GM19238 (cell line): Measurements from ENCODE around the gene TTLL9.

ENCODE experiments used
- DNase-seq: peaks from one replicate; pipeline ENCODE4 v3.0.0; 2011; ENCODE audit warnings: low spot score; ENCODE audit not compliant: insufficient read length

The TTLL9 gene

DNA sequence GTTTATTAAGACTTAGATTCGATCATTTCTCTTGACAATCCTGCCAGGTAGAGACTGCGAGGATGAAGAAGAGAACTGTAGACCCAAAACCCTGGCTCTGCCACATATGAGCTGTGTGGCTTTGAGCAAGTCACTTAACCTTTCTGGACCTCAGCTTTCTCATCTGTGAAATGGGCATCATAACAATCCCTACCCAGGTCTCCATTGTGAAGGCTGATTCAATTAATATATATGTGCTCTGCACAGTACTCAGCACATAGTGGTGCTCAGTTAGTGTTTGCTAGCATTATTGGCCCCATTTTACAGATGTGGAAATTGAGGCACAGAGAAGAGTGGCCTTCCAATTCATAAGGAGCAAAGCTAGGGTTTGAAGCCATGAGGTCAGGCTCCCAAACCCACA is 105.4 kb downstream of the TTLL9 start:
- DNase-seq, result no peak

- no peak for DNase-seq
Measured at GRCh38 chr20:31977080-31977479, 106.6 kb downstream of the TTLL9 start.

DNA sequence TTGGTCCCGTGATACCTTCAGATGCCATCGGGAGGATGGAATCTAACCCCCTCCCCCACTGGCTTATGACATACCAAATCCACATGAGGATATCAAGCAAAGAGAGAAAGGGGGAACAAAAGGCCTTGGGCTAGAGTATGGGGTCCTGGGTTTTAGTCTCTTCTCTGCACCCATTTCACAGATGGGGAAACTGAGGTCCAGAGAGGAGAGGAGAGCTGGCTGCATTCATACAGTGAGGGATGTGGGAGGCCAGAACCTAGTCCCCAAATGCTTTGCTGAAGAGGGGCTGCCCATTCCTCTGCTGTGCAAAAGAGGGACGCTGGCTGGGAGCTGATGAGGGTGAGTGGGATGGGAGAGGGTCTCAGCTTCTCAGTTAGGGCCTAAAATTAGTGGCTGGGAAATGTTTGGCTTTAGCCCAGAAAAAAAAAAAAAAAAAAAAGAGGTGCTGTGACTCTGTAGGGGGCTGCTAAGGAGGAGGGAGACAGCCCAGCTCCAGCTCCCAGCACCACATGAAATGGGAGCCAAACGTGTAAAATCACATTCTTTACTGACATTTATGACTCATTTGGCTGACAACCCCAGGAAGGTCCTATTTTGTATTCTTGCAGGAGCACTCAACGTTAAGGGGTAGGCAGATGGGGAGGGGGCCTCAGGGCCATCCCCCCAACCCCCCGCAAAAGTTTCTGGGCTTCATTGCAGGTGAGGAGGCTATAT is 109.4 kb downstream of the TTLL9 start:
- no peak for DNase-seq

DNA sequence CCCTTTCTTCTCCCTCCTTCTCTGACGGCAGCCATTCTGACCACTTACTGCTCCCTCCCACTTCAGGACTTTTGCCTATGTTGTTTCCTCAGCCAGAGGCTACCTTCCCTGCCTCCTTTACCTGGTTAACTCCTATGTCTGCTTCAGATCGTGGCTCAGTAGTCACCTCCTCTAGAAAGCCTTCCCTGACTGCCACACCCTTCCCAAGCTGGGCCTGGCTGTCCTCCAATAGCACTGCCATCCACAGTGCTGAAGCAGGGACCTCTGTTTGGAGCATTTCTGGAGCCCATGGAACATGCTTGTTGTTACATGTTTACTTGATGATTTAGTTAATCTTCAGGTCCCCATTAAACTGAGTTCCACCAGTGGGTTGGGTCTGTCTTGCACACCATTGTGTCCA is 111.3 kb downstream of the TTLL9 start:
- DNase-seq, result no peak

GRCh38 chr20:31984981-31985471 is 114.6 kb downstream of the TTLL9 start:
- DNase-seq, result no peak

DNA sequence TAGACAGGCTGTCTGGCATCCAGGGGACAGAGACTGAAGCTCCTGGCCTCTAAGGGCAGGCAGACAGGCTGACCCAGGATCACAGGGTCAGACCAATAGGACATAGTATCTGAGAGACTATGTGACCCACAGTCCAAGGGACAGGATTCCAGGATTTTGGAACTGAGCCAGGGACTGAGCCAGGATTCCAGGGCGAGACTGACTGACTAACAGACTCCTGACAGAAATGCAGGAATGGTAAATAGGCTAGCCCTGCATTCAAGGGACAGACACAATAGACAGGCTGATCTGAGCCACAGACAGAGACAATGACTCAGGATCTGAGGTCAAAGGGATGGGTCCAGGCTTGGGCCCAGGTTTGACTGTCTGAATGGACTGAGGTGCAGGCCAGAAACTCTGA is 117.3 kb downstream of the TTLL9 start:
- DNase-seq, result no peak

GRCh38 chr20:31988430-31989015 is 118.1 kb downstream of the TTLL9 start:
- no peak for DNase-seq

DNA sequence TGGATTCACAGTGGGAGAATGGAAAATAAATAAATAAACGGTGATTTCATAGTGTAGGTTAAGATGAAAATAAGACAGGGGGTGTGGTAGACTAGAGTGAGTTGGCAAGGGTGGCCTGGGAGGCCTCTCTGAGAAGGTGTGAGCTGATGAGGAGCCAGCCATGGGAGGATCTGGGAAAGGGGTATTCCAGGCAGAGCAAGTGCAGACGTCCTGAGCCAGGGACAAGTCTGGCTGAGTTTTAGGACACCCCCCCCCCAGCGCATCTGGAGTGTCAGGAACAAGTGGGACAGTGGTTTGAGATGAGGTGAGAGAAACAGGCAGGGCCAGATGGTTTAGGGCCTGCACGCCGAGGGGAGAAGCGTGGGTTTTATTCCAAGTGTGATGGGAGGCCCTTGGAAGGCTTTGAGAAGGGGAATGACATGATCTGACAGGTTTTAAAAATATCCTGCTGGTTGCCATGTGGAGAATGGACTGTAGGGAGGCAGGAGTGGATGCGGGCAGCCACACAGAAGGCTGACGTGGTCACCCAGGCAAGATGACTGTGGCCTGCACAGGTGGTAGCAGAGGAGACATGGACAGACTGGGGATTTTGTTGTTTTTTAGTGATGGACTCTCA is 118.7 kb downstream of the TTLL9 start:
- no peak for DNase-seq

DNA sequence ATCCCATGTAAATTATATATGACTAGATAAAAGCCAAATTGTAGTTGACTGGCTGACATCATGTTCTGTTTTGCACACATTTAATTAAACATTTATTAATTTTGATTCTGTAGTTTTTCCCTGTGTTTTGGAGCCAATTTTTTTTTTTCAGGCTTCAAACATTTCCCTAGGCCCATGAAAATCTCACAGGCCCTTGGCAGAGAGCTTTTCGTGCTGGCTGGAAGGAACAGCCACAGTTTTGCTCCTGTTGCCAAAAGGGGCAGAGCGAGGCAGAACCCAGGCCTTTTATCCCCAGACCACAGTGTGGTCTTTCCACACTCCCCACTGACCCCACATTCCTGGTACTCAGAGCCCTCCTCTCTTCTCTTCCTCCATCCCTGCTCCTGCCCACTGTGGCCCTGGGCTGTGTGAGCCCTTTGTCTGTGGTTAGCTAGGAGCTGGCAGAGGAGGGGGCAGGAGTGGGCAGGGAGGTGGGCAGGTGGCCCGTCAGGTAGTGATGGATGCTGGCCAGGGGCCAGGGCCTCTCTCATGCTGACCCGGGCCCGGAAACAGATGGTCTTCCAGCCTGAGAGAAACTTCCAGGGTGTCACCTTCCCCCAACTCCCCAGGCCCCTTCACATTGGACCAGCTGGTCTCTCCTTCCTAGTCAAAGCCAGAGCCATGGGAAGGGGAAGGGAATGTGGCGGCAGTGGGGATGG is 120.4 kb downstream of the TTLL9 start:
- no peak for DNase-seq

GRCh38 chr20:31991339-31991705 is 120.9 kb downstream of the TTLL9 start:
- DNase-seq, result no peak

DNA sequence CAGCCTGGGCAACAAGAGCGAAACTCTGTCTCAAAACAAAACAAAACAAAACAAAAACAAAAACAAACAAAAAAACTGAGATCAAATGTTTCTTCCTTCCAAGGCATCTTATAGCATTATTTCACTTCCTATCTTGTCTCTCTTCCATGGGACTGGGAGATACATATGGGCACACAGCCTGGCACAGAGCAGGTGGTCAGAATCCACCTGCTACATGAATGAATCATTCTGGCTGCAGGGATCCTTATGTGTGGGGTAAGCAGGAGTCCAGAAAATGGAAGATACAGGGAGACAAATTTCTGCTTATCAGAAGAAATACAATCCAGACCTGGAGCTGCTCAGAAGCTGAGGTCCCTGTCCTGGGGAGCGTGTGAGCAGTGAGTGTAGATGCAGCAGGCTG is 121.7 kb downstream of the TTLL9 start:
- DNase-seq, result no peak
